GM10847 (cell line): ENCODE data around the gene RANBP3.

ENCODE experiments used
- POLR2A ChIP-seq: IDR thresholded peaks from 2 replicates; pipeline ENCODE4 v1.6.1; 2011; ENCODE audit not compliant: insufficient read length; ENCODE audit errors: extremely low read depth

The RANBP3 gene

DNA sequence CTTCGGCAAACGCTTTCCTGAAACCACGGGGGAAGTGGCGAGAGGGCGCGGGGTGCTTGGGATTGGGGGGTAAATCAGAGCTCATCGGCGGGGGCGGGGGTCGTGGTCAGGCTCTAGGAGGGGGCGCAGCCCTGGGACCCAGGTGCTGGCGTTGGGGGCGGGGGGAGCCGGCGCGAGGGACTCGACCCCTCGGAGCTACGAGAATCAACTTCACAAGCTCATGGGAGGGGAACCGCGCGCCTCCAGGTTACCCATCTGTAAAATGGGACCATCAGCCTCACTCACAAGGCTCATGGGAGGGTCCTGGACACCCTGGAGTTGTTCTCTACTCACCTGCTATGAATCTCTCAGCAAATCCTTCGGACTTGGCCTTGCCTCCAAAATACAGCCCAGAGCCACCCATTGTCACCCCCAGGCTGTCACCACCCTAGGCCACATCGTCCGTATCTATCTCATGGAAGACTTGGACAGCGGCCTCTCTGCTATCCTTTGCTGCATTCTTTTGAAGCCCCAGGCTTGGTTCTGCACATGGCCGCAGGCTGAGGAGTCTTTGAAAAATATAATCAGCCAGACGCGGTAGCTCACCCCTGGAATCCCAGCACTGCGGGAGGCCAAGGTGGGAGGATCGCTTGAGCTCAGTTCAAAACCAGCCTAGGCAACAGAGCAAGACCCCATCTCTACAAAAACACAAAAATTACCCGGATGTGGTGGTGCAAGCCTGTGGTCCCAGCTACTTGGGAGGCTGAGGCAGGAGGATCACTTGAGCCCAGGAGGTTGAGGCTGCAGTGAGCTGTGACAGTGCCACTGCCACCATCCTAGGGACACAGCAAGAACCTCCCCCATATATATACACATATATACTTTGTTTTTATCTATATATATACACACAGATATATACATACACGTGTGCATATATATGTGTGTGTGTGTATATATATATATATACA is 939 bp upstream of the RANBP3 start:
- TF ChIP-seq POLR2A, result no peak

GRCh38 chr19:5977222-5977784 is 637 bp downstream of the RANBP3 start:
- no peak for TF ChIP-seq POLR2A

DNA sequence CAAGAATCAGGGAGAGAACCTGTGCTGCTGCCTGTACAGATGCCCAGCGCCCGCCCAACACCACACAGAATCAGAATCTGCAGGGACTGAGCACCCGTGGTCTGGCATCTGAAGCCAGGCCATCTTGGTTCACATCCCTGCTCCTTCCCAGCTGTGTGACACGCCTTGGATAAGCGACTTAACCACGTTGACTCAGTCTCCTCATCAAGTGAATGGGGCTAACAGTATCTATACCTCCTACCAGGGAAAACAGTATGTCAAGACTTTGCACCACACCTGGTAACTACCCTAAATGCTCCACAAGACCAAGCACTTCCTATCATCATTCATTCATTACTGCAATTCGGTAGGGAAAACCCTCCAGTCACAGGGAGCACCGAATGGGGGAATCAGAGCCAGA is 1.2 kb downstream of the RANBP3 start:
- TF ChIP-seq POLR2A, result no peak

- no peak for TF ChIP-seq POLR2A
Measured at GRCh38 chr19:5975388-5975728, 2.6 kb downstream of the RANBP3 start.

- no peak for TF ChIP-seq POLR2A
Measured at GRCh38 chr19:5974721-5975387, 3.1 kb downstream of the RANBP3 start.

GRCh38 chr19:5973867-5974635 is 3.9 kb downstream of the RANBP3 start:
- no peak for TF ChIP-seq POLR2A

GRCh38 chr19:5973376-5973775 is 4.6 kb downstream of the RANBP3 start:
- no peak for TF ChIP-seq POLR2A

GRCh38 chr19:5972355-5972731 is 5.6 kb downstream of the RANBP3 start:
- no peak for TF ChIP-seq POLR2A

- TF ChIP-seq POLR2A, result no peak
Measured at GRCh38 chr19:5971714-5972354, 6.1 kb downstream of the RANBP3 start.

DNA sequence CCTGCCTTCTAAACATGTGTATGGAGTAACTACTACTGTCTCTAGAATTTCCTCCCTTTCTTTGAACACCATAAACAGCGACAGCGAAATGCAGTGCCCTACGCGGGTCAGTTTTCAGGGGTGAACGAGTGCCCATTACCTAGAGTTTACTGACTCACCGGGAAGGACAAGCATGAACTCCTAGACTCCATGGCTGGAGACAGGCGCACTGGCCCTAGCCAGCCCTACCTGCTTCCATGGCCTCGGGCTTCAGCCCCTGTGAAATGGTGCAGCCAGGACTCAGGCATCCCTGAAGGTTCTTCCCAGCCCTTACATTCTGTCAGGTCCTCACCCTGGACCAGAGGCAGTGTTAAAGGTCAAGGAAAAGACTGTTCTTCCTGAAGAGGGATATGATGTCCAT is 8.5 kb downstream of the RANBP3 start:
- no peak for TF ChIP-seq POLR2A

- TF ChIP-seq POLR2A, result no peak
Measured at GRCh38 chr19:5968431-5969373, 9.2 kb downstream of the RANBP3 start.

- no peak for TF ChIP-seq POLR2A
Measured at GRCh38 chr19:5967994-5968430, 9.9 kb downstream of the RANBP3 start.

GRCh38 chr19:5967571-5967970 is 10.4 kb downstream of the RANBP3 start:
- TF ChIP-seq POLR2A, result no peak

DNA sequence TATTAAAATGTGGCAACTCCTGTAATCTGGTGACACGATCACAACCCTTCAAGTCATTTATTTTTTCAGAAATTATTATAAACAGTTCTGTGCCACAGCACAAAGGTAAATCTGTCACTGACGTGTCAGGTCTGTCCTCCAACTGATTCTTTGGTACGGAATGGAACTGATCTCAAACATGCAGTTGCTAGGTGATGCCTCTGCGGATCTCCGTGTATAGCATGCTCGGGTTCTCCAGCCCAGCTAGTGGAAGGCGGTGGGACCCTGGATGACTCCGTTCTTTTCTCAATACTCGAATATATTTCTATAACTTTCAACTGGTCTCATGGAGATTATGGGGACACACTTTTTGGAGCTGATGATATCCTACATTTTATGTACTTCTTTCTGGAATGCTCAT is 11.0 kb downstream of the RANBP3 start:
- no peak for TF ChIP-seq POLR2A
